GM21786 (cell line): ENCODE results near the gene DZANK1.
"Not testable (repeated sequence)": the region's sequence is repeated elsewhere in the genome, so short reads cannot be mapped to it uniquely, and the experiment has no call there.

Source experiments
- ATAC-seq: cut with Tn5 transposase; IDR thresholded peaks from one replicate; pipeline ENCODE4 v1.9.1; 2021; ENCODE audit not compliant: unreplicated experiment

DZANK1 gene

GRCh38 chr20:18440403-18440802, 26.4 kb downstream of the DZANK1 start:
- no peak for ATAC-seq

GRCh38 chr20:18436847-18437246, 30.0 kb downstream of the DZANK1 start:
- ATAC-seq, result no peak

DNA sequence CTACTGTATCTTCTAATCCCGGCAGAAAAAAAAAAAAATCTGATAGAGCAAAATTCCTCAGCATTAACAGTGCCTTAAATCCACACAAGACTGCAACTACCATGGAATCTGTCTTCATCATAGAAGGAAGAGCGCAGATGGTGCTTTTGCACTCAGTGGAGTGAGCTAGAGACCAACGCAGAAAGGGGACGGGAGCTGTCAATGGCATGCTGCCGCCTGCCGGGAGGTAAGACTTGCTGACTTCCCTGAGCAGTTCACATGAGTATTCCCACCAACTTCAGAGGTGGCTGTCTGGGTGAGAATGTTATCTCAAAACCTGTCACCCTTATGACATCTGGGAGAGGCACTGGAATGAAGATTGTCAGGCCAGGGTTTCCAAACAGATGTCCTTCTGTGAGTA, 35.6 kb downstream of the DZANK1 start:
- no peak for ATAC-seq

DNA sequence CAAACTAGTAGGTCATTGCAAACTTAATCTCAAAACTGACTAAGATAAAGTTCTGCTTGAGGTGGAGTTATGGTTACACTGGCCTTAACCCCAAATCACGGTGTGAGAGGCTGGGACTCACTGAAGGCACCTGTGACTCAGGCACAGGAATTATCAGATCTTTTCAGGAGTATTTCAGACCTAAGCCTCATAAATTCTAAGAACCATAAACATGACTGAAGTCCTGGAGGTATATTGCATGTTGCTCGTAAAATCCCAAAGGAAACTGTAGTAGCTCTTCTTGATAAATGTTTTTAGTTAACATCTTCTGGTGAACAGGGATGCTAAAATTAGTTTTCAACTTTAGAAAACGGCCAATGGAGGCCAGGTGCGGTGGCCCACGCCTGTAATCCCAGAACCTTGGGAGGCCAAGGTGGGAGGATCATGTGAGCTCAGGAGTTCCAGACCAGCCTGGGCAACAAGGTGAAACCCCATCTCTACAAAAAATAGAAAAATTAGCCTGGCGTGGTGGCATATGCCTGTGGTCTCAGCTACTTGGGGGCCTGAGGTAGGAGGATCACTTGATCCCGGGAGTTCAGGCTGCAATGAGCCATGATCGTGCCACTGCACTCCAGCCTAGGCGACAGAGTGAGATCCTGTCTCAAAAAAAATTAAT, 36.5 kb downstream of the DZANK1 start:
- no peak for ATAC-seq

GRCh38 chr20:18428490-18429173, 38.2 kb downstream of the DZANK1 start:
- no peak for ATAC-seq

DNA sequence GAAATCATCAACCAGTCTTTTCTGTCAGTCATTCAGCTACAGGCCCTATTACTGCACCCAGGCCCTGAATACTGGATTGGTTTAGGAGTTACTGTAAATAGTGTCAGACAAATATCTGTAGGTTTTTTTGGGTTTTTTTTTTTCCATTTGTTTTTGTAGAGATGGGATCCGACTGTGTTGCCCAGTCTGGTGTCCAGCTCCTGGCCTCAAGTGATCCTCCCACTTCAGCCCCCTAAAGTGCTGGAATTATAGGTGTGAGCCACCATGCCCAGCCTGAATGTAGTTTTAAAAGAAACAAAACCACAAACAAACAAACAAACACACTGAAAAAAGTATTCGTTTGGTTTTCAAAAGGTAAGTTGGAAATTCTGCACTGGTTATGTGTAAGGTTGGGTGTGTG, 39.6 kb downstream of the DZANK1 start:
- no peak for ATAC-seq

GRCh38 chr20:18421608-18422007, 45.2 kb downstream of the DZANK1 start:
- no peak for ATAC-seq

- ATAC-seq, result no peak
These were observed 50.3 kb downstream of the DZANK1 start for GRCh38 chr20:18416486-18416885.

- no peak for ATAC-seq
These were observed 52.7 kb downstream of the DZANK1 start for GRCh38 chr20:18414140-18414539.

- no peak for ATAC-seq
These were observed 54.5 kb downstream of the DZANK1 start for GRCh38 chr20:18412221-18412901.

DNA sequence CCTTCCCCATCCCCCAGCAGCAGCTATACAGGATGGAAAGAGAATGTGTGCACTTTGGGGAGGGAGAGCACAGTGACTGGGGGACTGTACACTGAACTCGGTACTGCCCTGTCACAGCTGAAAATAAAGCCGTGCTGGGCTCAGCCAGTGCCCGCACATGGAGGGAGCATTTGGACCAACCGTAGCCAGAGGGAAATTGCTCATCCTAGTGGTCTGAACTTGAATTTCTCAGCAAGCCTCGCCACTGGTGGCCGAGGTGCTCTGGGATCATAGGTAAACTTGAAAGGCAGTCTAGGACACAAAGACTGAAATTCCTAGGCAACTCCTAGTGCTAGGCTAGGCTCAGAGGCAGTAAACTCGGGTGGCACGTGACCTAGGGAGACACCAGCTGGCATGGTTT, 61.0 kb downstream of the DZANK1 start:
- no peak for ATAC-seq

- no peak for ATAC-seq
These were observed 62.7 kb downstream of the DZANK1 start for GRCh38 chr20:18404172-18404571.

DNA sequence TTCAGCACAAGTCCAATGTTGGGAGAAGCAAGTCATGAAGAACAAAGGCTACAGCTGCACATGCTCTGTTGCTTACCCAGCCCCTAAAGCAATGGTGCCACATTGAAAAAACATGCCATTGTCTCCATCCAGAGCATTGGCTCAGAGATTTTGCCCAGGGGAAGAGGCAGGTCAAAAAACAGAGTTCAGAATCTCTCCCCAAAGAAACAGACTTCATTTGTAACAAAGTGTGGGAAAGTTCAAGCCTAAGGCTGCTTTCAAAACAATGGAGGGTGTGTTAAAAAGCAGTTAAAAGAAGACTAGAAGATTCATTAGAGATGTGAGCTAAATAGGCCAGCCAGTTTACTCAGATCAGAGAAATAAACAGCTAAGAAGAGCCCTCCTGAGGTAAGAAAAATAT, 63.6 kb downstream of the DZANK1 start:
- no peak for ATAC-seq

DNA sequence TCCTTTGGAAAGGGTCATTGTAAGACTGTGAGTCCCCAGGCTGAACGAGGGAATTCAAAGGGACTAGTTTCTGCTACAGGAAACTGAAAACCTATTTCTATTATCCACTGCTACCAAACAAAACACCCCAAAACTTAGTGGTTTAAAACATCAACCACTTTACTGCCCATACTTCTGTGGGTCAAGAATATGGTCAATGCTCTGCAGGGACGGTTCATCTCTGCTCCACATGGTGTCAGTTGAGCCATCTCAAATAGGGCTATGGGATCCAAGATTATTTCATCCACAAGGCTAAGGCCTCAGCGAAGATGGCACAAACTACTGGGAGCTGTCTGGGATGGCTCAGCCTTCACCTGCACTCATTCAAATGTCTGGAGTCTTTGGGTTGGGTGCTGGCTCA, 65.5 kb downstream of the DZANK1 start:
- no peak for ATAC-seq

DNA sequence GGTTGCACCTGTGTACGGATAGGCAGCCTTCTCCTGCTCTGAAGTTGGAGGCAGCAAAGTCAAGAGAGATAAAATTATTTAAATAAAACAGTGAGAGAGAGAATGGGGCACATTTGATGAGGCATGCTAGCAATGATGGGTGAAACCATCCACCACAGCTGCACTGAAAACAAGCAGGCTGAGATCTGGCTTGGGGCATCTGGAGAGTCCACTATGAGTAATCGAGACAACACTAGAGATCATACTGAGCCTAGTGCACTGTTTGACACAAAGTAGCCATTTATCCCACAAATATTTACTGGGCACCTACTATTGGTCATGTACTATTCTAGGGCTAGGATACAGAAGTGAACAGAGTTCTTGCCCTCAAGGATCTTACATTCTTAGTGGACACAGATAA, 66.4 kb downstream of the DZANK1 start:
- ATAC-seq, result no peak

DNA sequence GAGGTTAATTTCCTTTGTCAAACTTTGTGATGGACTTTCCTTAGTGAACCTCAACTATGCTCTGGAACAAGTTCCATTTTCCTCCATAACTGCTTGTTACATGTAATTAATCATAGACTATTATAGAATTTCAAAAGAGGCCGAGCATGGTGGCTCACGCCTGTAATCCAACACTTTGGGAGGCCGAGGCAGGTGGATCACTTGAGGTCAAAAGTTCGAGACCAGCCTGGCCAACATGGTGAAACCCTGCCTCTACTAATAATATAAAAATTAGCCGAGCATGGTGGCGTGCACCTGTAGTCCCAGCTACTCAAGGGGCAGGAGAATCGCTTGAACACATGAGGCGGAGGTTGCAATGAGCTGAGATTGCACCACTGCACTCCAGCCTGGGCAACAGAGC, 68.1 kb downstream of the DZANK1 start:
- not testable (repeated sequence) for ATAC-seq

- ATAC-seq, result no peak
These were observed 69.8 kb downstream of the DZANK1 start for GRCh38 chr20:18397030-18397429.

- no peak for ATAC-seq
These were observed 71.3 kb downstream of the DZANK1 start for GRCh38 chr20:18395544-18395943.

DNA sequence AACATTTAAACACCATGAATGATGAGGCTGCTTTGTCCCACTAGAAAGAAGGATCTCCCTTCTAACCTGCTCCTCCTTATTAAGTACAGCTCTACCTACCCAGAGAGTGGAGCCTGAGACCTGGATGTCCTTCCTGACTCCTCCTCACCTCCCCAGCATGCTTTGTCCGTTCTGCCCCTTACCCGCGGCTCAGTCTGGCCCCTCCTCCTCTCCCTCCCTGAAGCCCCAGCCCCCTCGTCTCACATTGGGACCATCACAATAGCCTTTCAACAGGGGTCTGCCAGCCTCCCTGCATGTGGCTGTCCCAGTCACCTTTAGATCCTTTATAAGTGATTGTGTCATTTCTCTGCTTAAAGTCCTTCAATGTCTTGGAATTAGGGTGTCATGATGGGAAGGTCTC, 72.5 kb downstream of the DZANK1 start:
- ATAC-seq, result no peak

DNA sequence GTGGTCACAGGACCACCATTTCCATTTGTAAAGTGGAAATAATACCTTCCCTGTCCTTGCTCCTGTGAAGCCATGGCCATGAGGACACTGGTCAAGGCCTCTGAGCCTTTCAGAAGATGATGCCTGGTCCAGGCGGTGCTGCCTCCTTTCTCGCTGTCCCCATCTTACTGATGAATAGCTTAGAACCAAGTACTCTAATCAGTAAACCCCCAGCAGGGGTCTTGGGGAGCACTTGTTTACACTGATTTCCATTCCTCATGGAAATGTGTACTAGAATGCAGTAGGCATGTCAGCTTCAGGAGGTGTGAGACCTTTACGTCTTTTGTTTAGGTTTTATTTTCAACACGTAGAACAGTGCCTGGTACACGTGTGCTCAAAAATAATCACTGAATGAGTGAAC, 75.1 kb downstream of the DZANK1 start:
- ATAC-seq, result no peak

- ATAC-seq, result no peak
These were observed 76.6 kb downstream of the DZANK1 start for GRCh38 chr20:18390201-18390600.

- no peak for ATAC-seq
These were observed 78.0 kb downstream of the DZANK1 start for GRCh38 chr20:18388860-18389259.
